ENCODE results near the gene ELF5. TPM values are rescaled to one million over a fixed set of nuclear protein-coding genes. Genes with fewer than 3 reads are reported as not detected.

The ELF5 gene
- total and polyA plus RNA-seq, 2 donors (not counting 3 experiments of a cell fraction or from before 2014, with no cell fraction given) = not detected

DNA sequence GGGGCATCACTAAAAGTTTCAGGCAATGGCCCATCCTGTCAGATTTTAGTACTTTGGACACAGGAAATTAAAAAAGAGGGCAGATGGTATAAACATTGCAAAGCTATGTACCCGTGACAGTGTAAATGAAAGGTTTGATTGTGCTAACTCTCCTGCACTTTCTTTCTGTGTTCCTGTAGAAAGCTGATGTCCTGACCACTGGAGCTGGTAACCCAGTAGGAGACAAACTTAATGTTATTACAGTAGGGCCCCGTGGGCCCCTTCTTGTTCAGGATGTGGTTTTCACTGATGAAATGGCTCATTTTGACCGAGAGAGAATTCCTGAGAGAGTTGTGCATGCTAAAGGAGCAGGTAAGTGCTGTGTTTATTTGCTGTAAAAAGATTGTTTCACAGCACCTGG, 64.6 kb downstream of the ELF5 start:
- POLR2A ChIA-PET = no interaction called here
- Histone ChIP-seq H3K36me3 (ENCODE audit: control insufficient read depth in 2 of 2, extremely low read depth in 1 of 2, insufficient read depth in 2 of 2, low read length in 2 of 2) (peaks cover 8 to 10% of the 10 kb centered on the region in 2 experiments), H3K27ac (ENCODE audit: insufficient read depth, low read depth, low read length) (no peak overlapping the region), H3K9me3 (replicated peaks; ENCODE audit: control insufficient read depth, insufficient read depth, low read length) (no peaks in the 10 kb centered on the region), H3K79me2 (ENCODE audit: control insufficient read depth, insufficient read depth, low read length) (no peaks in the 10 kb centered on the region), H2AFZ (ENCODE audit: low read depth, low read length) (no peak overlapping the region), H4K20me1 (replicated peaks; ENCODE audit: control insufficient read depth, extremely low read depth, insufficient read depth, low read length) (no peaks in the 10 kb centered on the region), H3K27me3 (ENCODE audit: control insufficient read depth in 2 of 2, insufficient read depth in 2 of 2, low read length in 2 of 2) (no peaks in the 10 kb centered on the region), H3K4me1 (ENCODE audit: control insufficient read depth, extremely low read depth, insufficient read depth, low read length) (no peaks in the 10 kb centered on the region), H3K9me1 (replicated peaks; ENCODE audit: control insufficient read depth, extremely low read depth, insufficient read depth, low read length) (no peaks in the 10 kb centered on the region), H3K4me3 (replicated peaks in 1 of 3; ENCODE audit: insufficient read depth in 1 of 3, low read depth in 1 of 3, low read length in 3 of 3) (no peak overlapping the region), H3K9ac (replicated peaks; ENCODE audit: extremely low read depth, insufficient read depth, low read length) (no peak overlapping the region), H3K4me2 (ENCODE audit: insufficient read depth, low read length) (no peak overlapping the region)
- dilution Hi-C loops (cut with MboI; ENCODE audit: extremely low pct_ligation_motif_present, low sequenced_read_pairs) (no loop called here), intact Hi-C loops (cut with micrococcal nuclease) (no loop called here)
- CTCF ChIA-PET = interaction anchor here (1.0 to 1.9 kb wide), 2 partner anchors 16 to 20 kb away, joined by 3 to 7 read pairs; no protein-coding TSS in a partner anchor
- TF ChIP-seq, protein P1, sequence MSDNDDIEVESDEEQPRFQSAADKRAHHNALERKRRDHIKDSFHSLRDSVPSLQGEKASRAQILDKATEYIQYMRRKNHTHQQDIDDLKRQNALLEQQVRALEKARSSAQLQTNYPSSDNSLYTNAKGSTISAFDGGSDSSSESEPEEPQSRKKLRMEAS (IDR thresholded peaks at IDR 0.05; ENCODE audit: insufficient read depth, insufficient read length) = no peak
- TF ChIP-seq POLR2AphosphoS5 (IDR thresholded peaks at IDR 0.05; ENCODE audit: insufficient read depth, low read depth, low read length) (no peak), CTCF (IDR thresholded peaks at IDR 0.05; ENCODE audit: extremely low read depth in 1 of 2, insufficient read depth in 1 of 2, low read depth in 1 of 2, low read length in 2 of 2) (no peak), MYC (IDR thresholded peaks at IDR 0.05; ENCODE audit: low read depth, low read length) (no peak), GATA2 (IDR thresholded peaks at IDR 0.05; ENCODE audit: insufficient read depth, insufficient read length, low read depth, low read length) (no peak), JUN (IDR thresholded peaks at IDR 0.05; ENCODE audit: borderline replicate concordance, insufficient read depth, insufficient read length, low read depth) (no peak), EZH2 (IDR thresholded peaks at IDR 0.05; ENCODE audit: borderline replicate concordance, low read depth, low read length, severe bottlenecking) (no peak), FOS (IDR thresholded peaks at IDR 0.05; ENCODE audit: borderline replicate concordance, insufficient read depth, low read length) (no peak), POLR2A (IDR thresholded peaks at IDR 0.05; ENCODE audit: low read depth, low read length) (no peak)
- BruUV-seq (replicated peaks) = no TSS peak
- DNase-seq (ENCODE audit: low read depth, low spot score) (no peak), FAIRE-seq (no peak)

All from endothelial cell of umbilical vein (primary cell).